Left cardiac atrium (tissue), 4 donors: ENCODE data around the gene GNAI1. TPM values are rescaled to one million over a fixed set of nuclear protein-coding genes. Genes with fewer than 3 reads are reported as not detected.

Source experiments
- ATAC-seq, 2 donors: fragments of 200-7000 bp; cut with Tn5 transposase; one replicate each; pipeline ENCODE4 v1.9.1; 2020; ENCODE audit warnings: mild to moderate bottlenecking in 2 of 2, moderate library complexity in 2 of 2
- DNase-seq: peaks from one replicate; pipeline ENCODE4 v3.0.0-alpha.2; 2020
- intact Hi-C, 2 donors: fragments of 100-400 bp; cut with DNase I; formaldehyde crosslinking; loops; one replicate each; pipeline versions ENCODE4 v1.14.1 to v1.15.1; 2022 to 2023
- total RNA-seq, 2 donors: library from RNA; stranded (reverse); fragmentation: NEBNext Ultra II Directional; extraction: Animal tissue kit (Norgen Biotek cat#: 25700); gene quantifications; one replicate each; pipeline ENCODE4 v1.2.1, GENCODE V29; 2021
- donor health status: DM: no; HTN: yes; CAD: no.
- donor health status: DM: no; HTN: yes; CAD: no; lungs with severe emphysema.
- donor health status: DM: yes; HTN: yes; CAD: no.
- donor health status: Dilated cardiomyopathy.

Gene GNAI1
- total RNA-seq, 2 donors from 2014 or later = 16.0 to 18.4 TPM

- no peak for DNase-seq
- intact Hi-C loops = no loop called here
- no peak for ATAC-seq
Observed at GRCh38 chr7:80272560-80273239, 138.1 kb downstream of the GNAI1 start.

GRCh38 chr7:80273327-80273726 is 138.7 kb downstream of the GNAI1 start:
- ATAC-seq = no peak
- DNase-seq = no peak
- intact Hi-C loops = no loop called here

GRCh38 chr7:80275192-80275605 is 140.6 kb downstream of the GNAI1 start:
- ATAC-seq = no peak
- intact Hi-C loops = no loop called here
- no peak for DNase-seq
